ENCODE results near the gene CCR6. TPM values are rescaled to one million over a fixed set of nuclear protein-coding genes. Genes with fewer than 3 reads are reported as not detected.
A peak's percentile ranks its signal among the peaks of the same experiment; 100 is the strongest.

The CCR6 gene
- total RNA-seq, 2 donors from 2014 or later: not detected

DNA sequence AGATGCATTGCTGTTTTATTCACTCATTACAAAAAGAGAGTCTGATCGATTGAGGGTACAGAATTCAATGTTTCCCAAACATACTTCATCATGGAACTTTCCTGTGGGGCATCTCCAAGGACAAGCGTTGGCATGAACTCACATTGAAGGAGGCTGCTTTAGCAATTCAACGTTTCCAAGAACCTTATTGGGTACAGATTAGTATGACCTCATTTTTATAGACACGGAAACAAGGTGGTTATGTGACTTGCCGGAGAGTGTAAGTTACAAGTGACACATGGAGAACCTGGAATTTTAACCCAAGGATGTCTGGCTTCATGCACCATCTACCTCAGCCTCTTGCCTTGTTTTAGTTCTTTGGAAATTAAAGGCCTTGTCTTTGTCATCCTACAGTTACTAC is 26.1 kb downstream of the CCR6 start:
- H3K9ac ChIP-seq (ENCODE audit: extremely low read depth, low read length, poor library complexity, severe bottlenecking): no peak overlapping the region
- no peak overlapping the region for H3K4me3 ChIP-seq (ENCODE audit: low read length)
- TF ChIP-seq, protein P1, sequence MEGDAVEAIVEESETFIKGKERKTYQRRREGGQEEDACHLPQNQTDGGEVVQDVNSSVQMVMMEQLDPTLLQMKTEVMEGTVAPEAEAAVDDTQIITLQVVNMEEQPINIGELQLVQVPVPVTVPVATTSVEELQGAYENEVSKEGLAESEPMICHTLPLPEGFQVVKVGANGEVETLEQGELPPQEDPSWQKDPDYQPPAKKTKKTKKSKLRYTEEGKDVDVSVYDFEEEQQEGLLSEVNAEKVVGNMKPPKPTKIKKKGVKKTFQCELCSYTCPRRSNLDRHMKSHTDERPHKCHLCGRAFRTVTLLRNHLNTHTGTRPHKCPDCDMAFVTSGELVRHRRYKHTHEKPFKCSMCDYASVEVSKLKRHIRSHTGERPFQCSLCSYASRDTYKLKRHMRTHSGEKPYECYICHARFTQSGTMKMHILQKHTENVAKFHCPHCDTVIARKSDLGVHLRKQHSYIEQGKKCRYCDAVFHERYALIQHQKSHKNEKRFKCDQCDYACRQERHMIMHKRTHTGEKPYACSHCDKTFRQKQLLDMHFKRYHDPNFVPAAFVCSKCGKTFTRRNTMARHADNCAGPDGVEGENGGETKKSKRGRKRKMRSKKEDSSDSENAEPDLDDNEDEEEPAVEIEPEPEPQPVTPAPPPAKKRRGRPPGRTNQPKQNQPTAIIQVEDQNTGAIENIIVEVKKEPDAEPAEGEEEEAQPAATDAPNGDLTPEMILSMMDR (conservative IDR thresholded peaks at IDR 0.05): no peak
- H3K4me3 Mint-ChIP-seq: no peak overlapping the region
- H3K4me1 ChIP-seq (ENCODE audit: control insufficient read depth, insufficient read depth, low read length): no peaks in the 10 kb centered on the region
- no peaks in the 10 kb centered on the region for H3K36me3 Mint-ChIP-seq (ENCODE audit: low read depth)
- WGBS, 2 experiments (ENCODE audit: insufficient coverage in 1 of 2, insufficient read length in 1 of 2): 83 to 95% methylated on average over 4 to 5 of the region's 5 CpGs
- no peak overlapping the region for H3K27ac Mint-ChIP-seq
- H3K9me3 Mint-ChIP-seq: no peaks in the 10 kb centered on the region
- peaks cover 36% of the 10 kb centered on the region for H3K27me3 Mint-ChIP-seq (ENCODE audit: insufficient read depth)
- peaks cover 19% of the 10 kb centered on the region for H3K27me3 ChIP-seq (ENCODE audit: control insufficient read depth, insufficient read depth, low read length, poor library complexity, severe bottlenecking)
- H3K27ac ChIP-seq (ENCODE audit: low read depth, low read length): no peak overlapping the region
- peaks cover 17% of the 10 kb centered on the region for H3K4me1 Mint-ChIP-seq
- no peak for DNase-seq
- peaks cover 5% of the 10 kb centered on the region for H3K9me3 ChIP-seq (ENCODE audit: control insufficient read depth, low read length)
- H3K36me3 ChIP-seq (ENCODE audit: control insufficient read depth, insufficient read depth, low read length): no peaks in the 10 kb centered on the region

DNA sequence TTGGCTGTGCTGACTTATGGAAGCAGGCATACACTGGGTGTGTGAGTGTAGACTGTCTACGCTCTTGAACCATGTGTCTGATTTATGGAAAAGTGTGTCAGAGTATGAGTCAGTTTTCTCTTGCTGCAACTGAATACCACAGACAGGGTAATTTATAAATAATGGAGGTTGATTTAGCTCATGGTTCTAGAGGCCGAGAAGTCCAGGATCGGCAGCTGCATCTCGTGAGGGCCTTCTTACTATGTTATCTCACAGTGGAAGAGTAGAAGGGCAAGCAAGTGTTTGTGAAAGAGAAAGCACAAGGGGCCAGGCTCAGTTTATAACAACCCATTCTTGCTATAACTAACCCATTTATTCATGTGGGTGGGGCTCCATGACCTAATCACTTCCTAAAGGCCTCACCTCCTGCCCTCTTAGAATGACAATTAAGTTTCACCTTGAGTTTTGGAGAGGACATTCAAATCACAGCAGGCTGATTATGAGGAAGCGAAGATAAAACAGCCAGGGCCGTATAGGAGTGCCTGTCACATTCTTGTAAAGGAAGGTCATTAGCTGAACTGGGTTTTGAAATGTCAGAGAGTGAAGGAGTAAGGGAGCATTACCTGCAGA is 28.1 kb downstream of the CCR6 start:
- peaks cover 17% of the 10 kb centered on the region for H3K4me1 Mint-ChIP-seq
- Histone ChIP-seq H3K9ac (ENCODE audit: extremely low read depth, low read length, poor library complexity, severe bottlenecking) (no peak overlapping the region), H3K36me3 (ENCODE audit: control insufficient read depth, insufficient read depth, low read length) (no peaks in the 10 kb centered on the region), H3K4me3 (ENCODE audit: low read length) (no peak overlapping the region), H3K27me3 (ENCODE audit: control insufficient read depth, insufficient read depth, low read length, poor library complexity, severe bottlenecking) (peaks cover 16% of the 10 kb centered on the region), H3K27ac (ENCODE audit: low read depth, low read length) (no peak overlapping the region), H3K4me1 (ENCODE audit: control insufficient read depth, insufficient read depth, low read length) (no peaks in the 10 kb centered on the region), H3K9me3 (ENCODE audit: control insufficient read depth, low read length) (peaks cover 5% of the 10 kb centered on the region)
- H3K4me3 Mint-ChIP-seq: no peak overlapping the region
- TF ChIP-seq, protein P1 (conservative IDR thresholded peaks at IDR 0.05): no peak
- WGBS, 2 experiments (ENCODE audit: insufficient coverage in 1 of 2, insufficient read length in 1 of 2): 86 to 88% methylated on average over 3 to 6 of the region's 6 CpGs
- no peak overlapping the region for H3K27ac Mint-ChIP-seq
- H3K27me3 Mint-ChIP-seq (ENCODE audit: insufficient read depth): peaks cover 25% of the 10 kb centered on the region
- DNase-seq: peak; percentile 67
- no peaks in the 10 kb centered on the region for H3K9me3 Mint-ChIP-seq
- no peaks in the 10 kb centered on the region for H3K36me3 Mint-ChIP-seq (ENCODE audit: low read depth)

DNA sequence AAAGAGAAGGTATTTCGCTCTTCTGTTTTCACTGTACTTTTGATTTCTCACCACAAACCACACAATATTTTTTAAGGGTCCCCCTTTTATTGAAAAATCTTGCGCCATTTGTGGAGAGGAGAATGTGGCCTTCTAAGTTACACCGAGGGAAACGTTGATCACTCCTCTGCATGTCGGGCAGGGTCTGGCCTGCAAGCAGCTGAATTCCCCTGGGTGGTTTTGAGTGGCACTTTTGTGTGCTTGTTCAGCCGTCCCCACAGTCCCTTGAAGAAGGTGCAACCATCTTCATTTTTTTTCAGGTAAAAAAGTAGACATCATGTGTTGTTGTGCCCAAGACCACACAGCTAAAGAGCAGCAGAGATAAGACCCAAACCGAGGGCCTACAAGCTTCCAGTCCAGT is 28.8 kb downstream of the CCR6 start:
- H3K27me3 ChIP-seq (ENCODE audit: control insufficient read depth, insufficient read depth, low read length, poor library complexity, severe bottlenecking): peaks cover 9% of the 10 kb centered on the region
- no peaks in the 10 kb centered on the region for H3K36me3 Mint-ChIP-seq (ENCODE audit: low read depth)
- no peak overlapping the region for H3K4me3 Mint-ChIP-seq
- H3K9me3 ChIP-seq (ENCODE audit: control insufficient read depth, low read length): peaks cover 5% of the 10 kb centered on the region
- no peaks in the 10 kb centered on the region for H3K36me3 ChIP-seq (ENCODE audit: control insufficient read depth, insufficient read depth, low read length)
- H3K27ac Mint-ChIP-seq: no peak overlapping the region
- no peaks in the 10 kb centered on the region for H3K4me1 ChIP-seq (ENCODE audit: control insufficient read depth, insufficient read depth, low read length)
- H3K27me3 Mint-ChIP-seq (ENCODE audit: insufficient read depth): peaks cover 19% of the 10 kb centered on the region
- peaks cover 13% of the 10 kb centered on the region for H3K4me1 Mint-ChIP-seq
- no peak overlapping the region for H3K27ac ChIP-seq (ENCODE audit: low read depth, low read length)
- no peak overlapping the region for H3K9ac ChIP-seq (ENCODE audit: extremely low read depth, low read length, poor library complexity, severe bottlenecking)
- TF ChIP-seq, protein P1 (conservative IDR thresholded peaks at IDR 0.05): no peak
- no peak overlapping the region for H3K4me3 ChIP-seq (ENCODE audit: low read length)
- no peaks in the 10 kb centered on the region for H3K9me3 Mint-ChIP-seq
- no peak for DNase-seq
- WGBS, 2 experiments (ENCODE audit: insufficient coverage in 1 of 2, insufficient read length in 1 of 2): 89 to 92% methylated on average over 4 to 7 of the region's 7 CpGs

Measured in endodermal cell (in vitro differentiated cells).